ENCODE data around the gene PDZRN3.

DNA sequence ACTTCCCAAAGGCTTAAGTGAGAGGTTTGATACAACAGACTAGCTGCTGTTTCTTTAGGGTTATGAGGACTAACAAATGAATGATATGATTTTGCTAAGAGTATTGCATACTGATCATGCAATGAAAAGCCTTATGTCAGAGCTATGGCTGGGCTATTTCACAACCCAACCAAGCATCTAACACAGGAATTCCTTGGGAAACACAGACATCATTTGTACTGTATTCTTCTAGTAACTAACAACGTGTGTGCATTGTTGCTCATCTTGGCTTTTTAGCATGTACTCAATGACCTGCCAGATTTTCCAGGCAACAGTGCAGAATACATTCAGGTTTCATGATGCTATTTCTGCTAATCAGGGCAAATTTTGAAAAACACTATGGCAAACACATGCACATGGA, 19.3 kb downstream of the PDZRN3 start:
- TF ChIP-seq ZFX (IDR thresholded peaks at IDR 0.05) = no peak
- TF ChIP-seq, protein P1, sequence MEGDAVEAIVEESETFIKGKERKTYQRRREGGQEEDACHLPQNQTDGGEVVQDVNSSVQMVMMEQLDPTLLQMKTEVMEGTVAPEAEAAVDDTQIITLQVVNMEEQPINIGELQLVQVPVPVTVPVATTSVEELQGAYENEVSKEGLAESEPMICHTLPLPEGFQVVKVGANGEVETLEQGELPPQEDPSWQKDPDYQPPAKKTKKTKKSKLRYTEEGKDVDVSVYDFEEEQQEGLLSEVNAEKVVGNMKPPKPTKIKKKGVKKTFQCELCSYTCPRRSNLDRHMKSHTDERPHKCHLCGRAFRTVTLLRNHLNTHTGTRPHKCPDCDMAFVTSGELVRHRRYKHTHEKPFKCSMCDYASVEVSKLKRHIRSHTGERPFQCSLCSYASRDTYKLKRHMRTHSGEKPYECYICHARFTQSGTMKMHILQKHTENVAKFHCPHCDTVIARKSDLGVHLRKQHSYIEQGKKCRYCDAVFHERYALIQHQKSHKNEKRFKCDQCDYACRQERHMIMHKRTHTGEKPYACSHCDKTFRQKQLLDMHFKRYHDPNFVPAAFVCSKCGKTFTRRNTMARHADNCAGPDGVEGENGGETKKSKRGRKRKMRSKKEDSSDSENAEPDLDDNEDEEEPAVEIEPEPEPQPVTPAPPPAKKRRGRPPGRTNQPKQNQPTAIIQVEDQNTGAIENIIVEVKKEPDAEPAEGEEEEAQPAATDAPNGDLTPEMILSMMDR (conservative IDR thresholded peaks at IDR 0.05) = no peak
